SK-N-SH (cell line): ENCODE results near the gene TP63. TPM values are rescaled to one million over a fixed set of nuclear protein-coding genes. Genes with fewer than 3 reads are reported as not detected.

Experiments used
- CTCF ChIA-PET: fragments of 300-600, 350-600 bp; formaldehyde crosslinking; extraction: SDS; loops from one replicate; lab custom pipeline; 2021; lab: Yijun Ruan, JAX
- POLR2A ChIA-PET: fragments of 350-600 bp; sonication (Branson Sonifier 250); formaldehyde crosslinking; extraction: SDS; loops from one replicate; lab custom pipeline; 2020; ENCODE audit warnings: antibody characterized with exemption, inconsistent platforms; lab: Yijun Ruan, JAX
- DNase-seq: peaks from one replicate; pipeline ENCODE4 v3.0.0; 2012
- H2AFZ ChIP-seq: fragments of 200-600 bp; sonication (generic); 2 replicates; pipeline ENCODE4 v1.8.1; 2016; ENCODE audit warnings: antibody characterized with exemption, mild to moderate bottlenecking, low read depth
- H3F3A ChIP-seq: fragments of 200-600 bp; sonication (generic); replicated peaks from 2 replicates; pipeline ENCODE3; 2016; ENCODE audit warnings: antibody characterized with exemption, mild to moderate bottlenecking; ENCODE audit not compliant: insufficient read depth
- H3K27ac ChIP-seq, 2 experiments: fragments of 200-500 bp in 1 of 2; fragments of 200-600 bp in 1 of 2; sonication (Bioruptor generic) in 1 of 2; sonication (generic), shearing (Covaris generic) in 1 of 2; 2 replicates each; pipeline versions ENCODE4 v1.5.1 to v1.6.1; 2014 to 2016; ENCODE audit warnings: low read depth in 2 of 2, inconsistent platforms in 1 of 2, low read length in 1 of 2, mild to moderate bottlenecking in 1 of 2, mixed read lengths in 1 of 2
- H3K27me3 ChIP-seq: fragments of 200-600 bp; sonication (generic), shearing (Covaris generic); 2 replicates; pipeline ENCODE4 v1.6.1; 2016; ENCODE audit warnings: mixed run types; ENCODE audit not compliant: insufficient read depth
- H3K36me3 ChIP-seq, 2 experiments: fragments of 200-500 bp in 1 of 2; fragments of 200-600 bp in 1 of 2; sonication (Bioruptor generic) in 1 of 2; sonication (generic) in 1 of 2; replicated peaks in 1 of 2; 2 replicates each; pipeline versions ENCODE3 to v1.5.1; 2014 to 2016; ENCODE audit warnings: low read length in 1 of 2, mild to moderate bottlenecking in 1 of 2; ENCODE audit not compliant: insufficient read depth in 2 of 2, control insufficient read depth in 1 of 2
- H3K4me1 ChIP-seq, 2 experiments: fragments of 200-500 bp in 1 of 2; fragments of 200-600 bp in 1 of 2; sonication (Bioruptor generic) in 1 of 2; sonication (generic), shearing (Covaris generic) in 1 of 2; 2 replicates each; pipeline versions ENCODE4 v1.5.1 to v1.6.1; 2014 to 2016; ENCODE audit warnings: low read depth in 1 of 2, low read length in 1 of 2, mixed run types in 1 of 2; ENCODE audit not compliant: insufficient read depth in 2 of 2, control insufficient read depth in 1 of 2
- H3K4me2 ChIP-seq: fragments of 200-600 bp; sonication (generic), shearing (Covaris generic); 2 replicates; pipeline ENCODE4 v1.6.1; 2017; ENCODE audit warnings: mixed run types
- H3K4me3 ChIP-seq, 2 experiments: fragments of 200-500 bp in 1 of 2; fragments of 200-600 bp in 1 of 2; sonication (Bioruptor generic) in 1 of 2; sonication (generic), shearing (Covaris generic) in 1 of 2; 2 replicates each; pipeline versions ENCODE4 v1.5.1 to v1.8.1; 2014 to 2016; ENCODE audit warnings: low read depth in 2 of 2, inconsistent platforms in 1 of 2, low read length in 1 of 2, mild to moderate bottlenecking in 1 of 2, mixed read lengths in 1 of 2, moderate library complexity in 1 of 2
- H3K79me2 ChIP-seq: fragments of 200-600 bp; sonication (generic); 2 replicates; pipeline ENCODE4 v1.8.1; 2017; ENCODE audit warnings: mild to moderate bottlenecking; ENCODE audit not compliant: insufficient read depth
- H3K9ac ChIP-seq: fragments of 200-600 bp; sonication (generic); 2 replicates; pipeline ENCODE4 v1.6.1; 2017; ENCODE audit warnings: mixed run types
- H3K9me2 ChIP-seq: fragments of 200-600 bp; sonication (generic); 2 replicates; pipeline ENCODE4 v1.6.1; 2017; ENCODE audit warnings: mixed run types
- H3K9me3 ChIP-seq: fragments of 200-600 bp; sonication (generic); 2 replicates; pipeline ENCODE4 v1.6.1; 2017; ENCODE audit warnings: mixed run types, mild to moderate bottlenecking, moderate library complexity
- H4K20me1 ChIP-seq: fragments of 200-600 bp; sonication (generic); 2 replicates; pipeline ENCODE4 v1.6.1; 2017; ENCODE audit warnings: mild to moderate bottlenecking, mixed run types; ENCODE audit not compliant: insufficient read depth
- CHD2 ChIP-seq: fragments of 150-350 bp; IDR thresholded peaks from 2 replicates; pipeline ENCODE4 v1.6.1; 2018; ENCODE audit warnings: low read length; ENCODE audit not compliant: partially characterized antibody
- ELF1 ChIP-seq: IDR thresholded peaks from 2 replicates; pipeline ENCODE4 v1.4.0; 2012
- EZH2phosphoT487 ChIP-seq: fragments of 200-600 bp; sonication (generic); IDR thresholded peaks from 2 replicates; pipeline ENCODE4 v1.6.1; 2017; ENCODE audit warnings: low read depth, mixed run types, mild to moderate bottlenecking, antibody characterized with exemption, moderate library complexity, borderline replicate concordance
- FOSL2 ChIP-seq: IDR thresholded peaks from 2 replicates; pipeline ENCODE4 v1.4.0; 2012; ENCODE audit warnings: low read depth, mild to moderate bottlenecking, moderate library complexity, borderline replicate concordance
- FOXJ3 ChIP-seq: sonication (generic); formaldehyde crosslinking; IDR thresholded peaks from 2 replicates; pipeline ENCODE4 v1.5.1; 2020; ENCODE audit warnings: mild to moderate bottlenecking, missing genetic modification reagents
- GABPA ChIP-seq: IDR thresholded peaks from 2 replicates; pipeline ENCODE4 v1.4.0; 2012; ENCODE audit warnings: low read depth, mild to moderate bottlenecking
- NRF1 ChIP-seq: IDR thresholded peaks from 2 replicates; pipeline ENCODE4 v1.6.1; 2012; ENCODE audit warnings: low read depth, mild to moderate bottlenecking, low read length
- POLR2AphosphoS5 ChIP-seq: IDR thresholded peaks from 2 replicates; pipeline ENCODE4 v1.6.1; 2012; ENCODE audit warnings: low read depth, low read length
- RCOR1 ChIP-seq: fragments of 150-350 bp; IDR thresholded peaks from 2 replicates; pipeline ENCODE4 v1.6.1; 2017; ENCODE audit warnings: antibody characterized with exemption, low read length
- SIN3A ChIP-seq: IDR thresholded peaks from 2 replicates; pipeline ENCODE4 v1.6.1; 2012; ENCODE audit warnings: low read depth, mild to moderate bottlenecking, low read length, moderate library complexity, borderline replicate concordance
- TEAD4 ChIP-seq: IDR thresholded peaks from 2 replicates; pipeline ENCODE4 v1.4.0; 2012; ENCODE audit warnings: mild to moderate bottlenecking, borderline replicate concordance; ENCODE audit not compliant: insufficient read depth
- WGBS: methylation state at CpG from one replicate; pipeline ENCODE4 v1.1.6; 2017; ENCODE audit warnings: low lambda C conversion rate; 5-methylcytosine and 5-hydroxymethylcytosine counted together
- polyA plus RNA-seq, 3 experiments: library from polyadenylated mRNA; depleted of rRNA; stranded (reverse); fragments of >200 nt; gene quantifications; 2 replicates each; pipeline ENCODE4 v1.2.3, GENCODE V29; 2012
- TF ChIP-seq, protein P1 (sequence below): IDR thresholded peaks from 2 replicates; pipeline ENCODE4 v1.4.0; 2012; ENCODE audit warnings: low read depth, borderline replicate concordance
- TF ChIP-seq, protein P2 (sequence below): fragments of 150-350 bp; IDR thresholded peaks from 2 replicates; pipeline ENCODE4 v1.6.1; 2016; ENCODE audit warnings: mild to moderate bottlenecking, low read depth, low read length

TP63 gene
- polyA plus RNA-seq, 1 of the 3 experiments (the other 2 are of a cell fraction) = not detected

DNA sequence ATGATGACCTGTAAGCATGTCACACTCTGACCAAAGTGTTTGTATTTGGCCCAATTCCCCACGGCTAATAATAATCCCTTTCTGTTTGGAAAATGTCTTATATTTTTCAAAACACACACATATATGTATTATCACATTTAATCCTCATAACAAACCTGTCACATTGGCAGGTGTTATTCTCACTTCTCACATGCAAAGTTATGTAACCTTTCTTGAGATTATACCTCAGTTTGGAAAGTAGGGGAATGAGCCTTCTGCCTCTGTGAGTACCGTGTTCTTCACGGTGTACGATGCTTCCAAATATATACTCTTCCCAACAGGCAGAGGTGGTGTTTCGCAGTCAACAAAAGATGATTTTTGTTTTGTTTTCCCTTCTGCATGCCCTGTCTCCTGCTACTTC, 205.6 kb downstream of the TP63 start:
- no peak overlapping the region for H3K9ac ChIP-seq
- WGBS = 9% methylated on average over 5 of the region's 5 CpGs
- H3K36me3 ChIP-seq = no peaks in the 10 kb centered on the region
- H3K4me2 ChIP-seq = no peak overlapping the region
- no peaks in the 10 kb centered on the region for H3K9me2 ChIP-seq
- ChIA-PET POLR2A (no interaction called here), CTCF (no interaction called here)
- no peak overlapping the region for H3K27ac ChIP-seq
- peaks cover 6% of the 10 kb centered on the region; the same call in 1 of the 2 replicates for H3K27me3 ChIP-seq
- H3K9me3 ChIP-seq = no peaks in the 10 kb centered on the region
- no peak overlapping the region for H3K4me3 ChIP-seq
- H3K79me2 ChIP-seq = no peaks in the 10 kb centered on the region
- no peaks in the 10 kb centered on the region for H4K20me1 ChIP-seq
- no peak for TF ChIP-seq ELF1
- no peak overlapping the region for H2AFZ ChIP-seq
- no peak for DNase-seq
- no peaks in the 10 kb centered on the region; a peak in 1 of 4 replicates for H3K4me1 ChIP-seq
- no peaks in the 10 kb centered on the region for H3F3A ChIP-seq

DNA sequence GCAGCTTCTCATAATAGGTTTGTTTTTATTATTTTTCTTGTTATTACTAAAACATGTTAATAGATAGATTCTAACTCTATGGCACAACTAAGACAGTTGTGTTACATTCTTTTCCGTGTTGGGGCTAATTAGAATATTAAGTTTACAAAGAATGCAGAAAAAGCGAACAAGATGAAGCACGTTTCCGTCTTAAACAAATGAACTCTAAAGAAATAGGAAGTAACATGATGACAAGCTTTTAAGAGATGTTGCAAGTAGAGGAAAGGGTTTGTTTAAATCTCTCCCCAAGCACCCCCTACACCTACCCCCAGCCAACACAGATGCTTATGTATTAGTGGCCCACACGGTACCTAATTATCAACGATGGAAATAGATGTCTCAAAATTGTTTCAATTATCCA, 207.1 kb downstream of the TP63 start:
- H3K4me3 ChIP-seq = no peak overlapping the region
- H3K9me3 ChIP-seq = no peaks in the 10 kb centered on the region
- TF ChIP-seq CHD2 (no peak), FOSL2 (no peak), GABPA (no peak), SIN3A (no peak), FOXJ3 (CRISPR knock-in tag) (no peak), POLR2AphosphoS5 (no peak), RCOR1 (no peak), NRF1 (no peak), TEAD4 (no peak), EZH2phosphoT487 (no peak)
- TF ChIP-seq, protein P1, sequence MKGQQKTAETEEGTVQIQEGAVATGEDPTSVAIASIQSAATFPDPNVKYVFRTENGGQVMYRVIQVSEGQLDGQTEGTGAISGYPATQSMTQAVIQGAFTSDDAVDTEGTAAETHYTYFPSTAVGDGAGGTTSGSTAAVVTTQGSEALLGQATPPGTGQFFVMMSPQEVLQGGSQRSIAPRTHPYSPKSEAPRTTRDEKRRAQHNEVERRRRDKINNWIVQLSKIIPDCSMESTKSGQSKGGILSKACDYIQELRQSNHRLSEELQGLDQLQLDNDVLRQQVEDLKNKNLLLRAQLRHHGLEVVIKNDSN = no peak
- TF ChIP-seq, protein P2, sequence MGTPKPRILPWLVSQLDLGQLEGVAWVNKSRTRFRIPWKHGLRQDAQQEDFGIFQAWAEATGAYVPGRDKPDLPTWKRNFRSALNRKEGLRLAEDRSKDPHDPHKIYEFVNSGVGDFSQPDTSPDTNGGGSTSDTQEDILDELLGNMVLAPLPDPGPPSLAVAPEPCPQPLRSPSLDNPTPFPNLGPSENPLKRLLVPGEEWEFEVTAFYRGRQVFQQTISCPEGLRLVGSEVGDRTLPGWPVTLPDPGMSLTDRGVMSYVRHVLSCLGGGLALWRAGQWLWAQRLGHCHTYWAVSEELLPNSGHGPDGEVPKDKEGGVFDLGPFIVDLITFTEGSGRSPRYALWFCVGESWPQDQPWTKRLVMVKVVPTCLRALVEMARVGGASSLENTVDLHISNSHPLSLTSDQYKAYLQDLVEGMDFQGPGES = no peak
- no peaks in the 10 kb centered on the region for H3F3A ChIP-seq
- 34% methylated on average over 6 of the region's 6 CpGs for WGBS
- peaks cover 14% of the 10 kb centered on the region; the same call in 1 of the 2 replicates for H3K27me3 ChIP-seq
- ChIA-PET POLR2A (no interaction called here), CTCF (no interaction called here)
- no peak overlapping the region for H3K27ac ChIP-seq
- H3K9ac ChIP-seq = no peak overlapping the region
- H3K79me2 ChIP-seq = no peaks in the 10 kb centered on the region
- H3K36me3 ChIP-seq = no peaks in the 10 kb centered on the region
- H3K9me2 ChIP-seq = no peaks in the 10 kb centered on the region
- H2AFZ ChIP-seq = no peak overlapping the region
- H3K4me1 ChIP-seq = no peaks in the 10 kb centered on the region; a peak in 1 of 4 replicates
- no peak for DNase-seq
- no peak overlapping the region for H3K4me2 ChIP-seq
- no peaks in the 10 kb centered on the region for H4K20me1 ChIP-seq
